Thyroid gland (tissue), 4 donors: Measurements from ENCODE around the gene NIPBL. TPM values are rescaled to one million over a fixed set of nuclear protein-coding genes. Genes with fewer than 3 reads are reported as not detected.

Experiments used
- DNase-seq, 2 donors: peaks; one replicate each; pipeline ENCODE4 v3.0.0-alpha.2; 2019
- H3K27ac ChIP-seq, 3 donors: fragments of 200-600 bp; sonication (generic); 1 replicate in 2 of 3; 2 replicates in 1 of 3; pipeline ENCODE4 v1.5.1; 2016 to 2019; ENCODE audit warnings: mild to moderate bottlenecking in 1 of 3, moderate library complexity in 1 of 3
- H3K27me3 ChIP-seq: fragments of 200-600 bp; sonication (generic); one replicate; pipeline ENCODE4 v1.5.1; 2019
- H3K36me3 ChIP-seq, 2 donors: fragments of 200-600 bp; sonication (generic); one replicate each; pipeline ENCODE4 v1.5.1; 2016 to 2019
- H3K4me1 ChIP-seq, 2 donors: fragments of 200-600 bp; sonication (generic); one replicate each; pipeline ENCODE4 v1.5.1; 2017 to 2019
- H3K4me3 ChIP-seq, 3 donors: fragments of 200-600 bp; sonication (generic); replicated peaks in 1 of 3; 1 replicate in 2 of 3; 2 replicates in 1 of 3; pipeline ENCODE4 v1.5.1; 2016; ENCODE audit warnings: mild to moderate bottlenecking in 1 of 3
- H3K9me3 ChIP-seq: fragments of 200-600 bp; sonication (generic); one replicate; pipeline ENCODE4 v1.5.1; 2017
- POLR2A ChIP-seq, 2 donors: fragments of 450-650 bp; IDR thresholded peaks; one replicate each; pipeline ENCODE4 v1.6.1; 2017; ENCODE audit warnings: antibody characterized with exemption in 2 of 2, mild to moderate bottlenecking in 2 of 2, moderate library complexity in 1 of 2
- WGBS, 2 donors: methylation state at CpG; one replicate each; pipeline ENCODE4 v1.1.5; 2017; 5-methylcytosine and 5-hydroxymethylcytosine counted together
- intact Hi-C: fragments of 100-400 bp; cut with DNase I; formaldehyde crosslinking; loops from one replicate; pipeline ENCODE4 v1.15.1; 2023
- total RNA-seq, 4 donors: library from RNA; depleted of rRNA; stranded (reverse); fragments of >200 nt; gene quantifications; one replicate each; pipeline ENCODE4 v1.2.3, GENCODE V29; 2016
- TF ChIP-seq, protein P1 (sequence below), 6 experiments: fragments of 200-600 bp in 3 of 6; fragments of 450-650 bp in 3 of 6; sonication (generic) in 3 of 6; IDR thresholded peaks; one replicate each; pipeline ENCODE4 v1.5.1; 2016 to 2019; ENCODE audit warnings: antibody characterized with exemption in 6 of 6, mild to moderate bottlenecking in 2 of 6, inconsistent platforms in 1 of 6, moderate library complexity in 1 of 6

Gene NIPBL
- total RNA-seq, 4 donors from 2014 or later = 62.1 to 145 (median 87.8) TPM

DNA sequence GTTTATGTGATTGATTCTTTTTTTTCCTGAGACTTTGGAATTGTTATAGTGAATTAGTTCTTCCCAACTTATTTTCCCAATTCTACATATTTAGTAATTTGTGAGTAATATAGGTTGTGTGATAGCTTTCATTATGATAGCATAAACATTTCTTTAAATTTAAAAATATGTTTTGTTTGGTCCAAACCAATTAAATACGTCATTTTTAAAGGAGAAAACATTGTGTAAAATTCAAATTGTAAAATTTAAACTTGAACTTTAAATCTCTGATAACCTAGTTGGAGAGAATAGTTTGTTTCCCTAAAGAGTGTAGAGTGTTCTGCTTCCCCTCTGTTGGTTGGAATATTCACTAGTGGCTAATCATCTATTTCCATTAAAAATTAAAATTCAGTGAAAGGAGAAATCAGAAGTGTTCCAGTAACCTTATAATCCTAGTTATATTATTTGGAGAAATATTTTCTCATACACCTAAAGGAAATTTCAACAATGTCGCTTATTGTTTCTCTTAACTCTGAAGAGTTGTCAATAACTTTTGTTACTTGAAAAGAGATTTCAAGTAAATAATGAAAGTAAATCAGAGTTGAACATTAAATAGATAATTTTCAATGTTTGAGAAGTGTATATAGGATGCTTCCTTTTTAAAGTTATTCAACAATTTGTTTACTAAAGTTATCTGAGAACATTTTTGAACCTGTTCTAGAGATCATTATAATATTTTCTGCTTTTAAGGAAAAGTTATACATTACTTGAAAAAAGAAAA is 2.9 kb downstream of the NIPBL start:
- H3K36me3 ChIP-seq = no peaks in the 10 kb centered on the region
- intact Hi-C loops = loop anchor here (10.0 kb wide), 1 partner anchor 55 kb away; no protein-coding TSS in a partner anchor
- H3K4me1 ChIP-seq = peaks cover 26 to 39% of the 10 kb centered on the region in 2 donors
- no peaks in the 10 kb centered on the region for H3K27me3 ChIP-seq
- peak overlapping the region in 1 of 3 donors; percentile 96 for H3K4me3 ChIP-seq
- no peak overlapping the region for H3K27ac ChIP-seq
- WGBS, 2 donors = 52 to 61% methylated on average over 2 of the region's 2 CpGs
- no peak for TF ChIP-seq POLR2A (IDR thresholded peaks at IDR 0.05)
- TF ChIP-seq, protein P1, sequence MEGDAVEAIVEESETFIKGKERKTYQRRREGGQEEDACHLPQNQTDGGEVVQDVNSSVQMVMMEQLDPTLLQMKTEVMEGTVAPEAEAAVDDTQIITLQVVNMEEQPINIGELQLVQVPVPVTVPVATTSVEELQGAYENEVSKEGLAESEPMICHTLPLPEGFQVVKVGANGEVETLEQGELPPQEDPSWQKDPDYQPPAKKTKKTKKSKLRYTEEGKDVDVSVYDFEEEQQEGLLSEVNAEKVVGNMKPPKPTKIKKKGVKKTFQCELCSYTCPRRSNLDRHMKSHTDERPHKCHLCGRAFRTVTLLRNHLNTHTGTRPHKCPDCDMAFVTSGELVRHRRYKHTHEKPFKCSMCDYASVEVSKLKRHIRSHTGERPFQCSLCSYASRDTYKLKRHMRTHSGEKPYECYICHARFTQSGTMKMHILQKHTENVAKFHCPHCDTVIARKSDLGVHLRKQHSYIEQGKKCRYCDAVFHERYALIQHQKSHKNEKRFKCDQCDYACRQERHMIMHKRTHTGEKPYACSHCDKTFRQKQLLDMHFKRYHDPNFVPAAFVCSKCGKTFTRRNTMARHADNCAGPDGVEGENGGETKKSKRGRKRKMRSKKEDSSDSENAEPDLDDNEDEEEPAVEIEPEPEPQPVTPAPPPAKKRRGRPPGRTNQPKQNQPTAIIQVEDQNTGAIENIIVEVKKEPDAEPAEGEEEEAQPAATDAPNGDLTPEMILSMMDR (IDR thresholded peaks at IDR 0.05) = no peak
- no peak for DNase-seq
- no peaks in the 10 kb centered on the region for H3K9me3 ChIP-seq

DNA sequence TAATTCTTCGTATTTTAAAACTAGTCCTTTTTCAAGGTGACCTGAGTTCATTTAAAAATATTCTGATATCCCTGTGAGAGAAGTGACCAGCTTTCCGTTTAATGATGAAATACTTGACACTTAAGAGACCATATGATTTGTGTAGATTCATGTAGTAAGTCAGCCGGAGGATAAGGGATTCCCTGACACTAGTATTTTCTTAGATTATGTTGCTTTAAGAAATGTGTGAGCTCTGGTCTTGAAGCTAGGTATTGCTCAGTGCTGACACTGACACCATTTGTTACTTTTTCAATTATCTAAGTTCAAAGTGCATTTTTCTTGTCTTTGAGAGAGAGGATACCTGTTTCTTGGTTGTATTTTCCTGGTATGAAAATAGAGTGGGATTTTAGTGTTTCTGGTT is 4.2 kb downstream of the NIPBL start:
- Histone ChIP-seq H3K27ac (no peak overlapping the region), H3K36me3 (no peaks in the 10 kb centered on the region), H3K27me3 (no peaks in the 10 kb centered on the region), H3K4me3 (no peak overlapping the region), H3K9me3 (no peaks in the 10 kb centered on the region), H3K4me1 (peaks cover 20 to 41% of the 10 kb centered on the region in 2 donors)
- no peak for DNase-seq
- TF ChIP-seq, protein P1 (IDR thresholded peaks at IDR 0.05) = no peak
- TF ChIP-seq POLR2A (IDR thresholded peaks at IDR 0.05) = no peak
- intact Hi-C loops = loop anchor here (10.0 kb wide), 1 partner anchor 54 kb away; no protein-coding TSS in a partner anchor
- 70 to 78% methylated on average over 3 of the region's 3 CpGs for WGBS, 2 donors

DNA sequence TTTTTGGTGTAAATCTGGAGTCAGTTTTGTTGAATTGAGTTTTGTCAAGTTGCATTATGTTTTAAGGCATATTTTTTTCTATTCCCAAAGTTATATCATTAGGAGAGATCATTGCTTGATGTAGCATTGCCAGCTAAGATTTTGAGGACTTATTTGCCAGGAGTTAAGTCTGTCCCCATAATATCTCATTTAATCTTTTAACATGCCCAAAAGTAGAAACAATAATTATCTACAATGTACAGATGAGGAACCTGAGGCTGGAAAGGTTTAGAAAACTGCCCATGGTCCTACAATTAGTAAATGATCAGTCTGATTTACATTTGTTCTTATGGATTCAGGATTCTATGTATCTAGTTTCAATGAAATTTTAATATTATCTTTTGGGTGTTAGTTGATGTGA is 4.7 kb downstream of the NIPBL start:
- Histone ChIP-seq H3K27ac (no peak overlapping the region), H3K4me3 (no peak overlapping the region), H3K36me3 (no peaks in the 10 kb centered on the region), H3K27me3 (no peaks in the 10 kb centered on the region), H3K9me3 (no peaks in the 10 kb centered on the region), H3K4me1 (peaks cover 24 to 41% of the 10 kb centered on the region in 2 donors)
- intact Hi-C loops = loop anchor here (10.0 kb wide), 1 partner anchor 53 kb away; no protein-coding TSS in a partner anchor
- DNase-seq = no peak
- TF ChIP-seq POLR2A (IDR thresholded peaks at IDR 0.05) = no peak
- TF ChIP-seq, protein P1 (IDR thresholded peaks at IDR 0.05) = no peak

DNA sequence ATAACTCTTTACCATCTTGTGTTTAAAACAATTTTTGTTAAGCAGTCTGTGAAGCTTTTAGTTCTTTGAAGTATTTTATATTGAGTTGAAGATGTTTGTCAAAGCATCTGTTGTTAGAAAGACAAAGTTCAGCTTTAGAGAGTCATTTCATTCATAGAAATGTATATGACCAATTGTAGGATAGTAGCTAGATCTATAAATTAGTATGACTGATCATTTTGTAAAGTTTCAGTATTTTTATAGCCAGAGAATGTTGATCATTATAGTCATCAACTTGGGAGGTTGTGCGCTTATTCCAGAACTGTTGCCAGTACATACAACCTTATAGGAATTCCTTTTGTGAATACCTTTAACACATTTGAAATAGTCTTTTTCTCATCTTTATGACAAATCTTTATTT is 5.2 kb downstream of the NIPBL start:
- TF ChIP-seq, protein P1 (IDR thresholded peaks at IDR 0.05) = no peak
- TF ChIP-seq POLR2A (IDR thresholded peaks at IDR 0.05) = no peak
- no peak overlapping the region for H3K27ac ChIP-seq
- H3K9me3 ChIP-seq = no peaks in the 10 kb centered on the region
- no peak overlapping the region for H3K4me3 ChIP-seq
- H3K4me1 ChIP-seq = peaks cover 29 to 42% of the 10 kb centered on the region in 2 donors
- no peaks in the 10 kb centered on the region for H3K27me3 ChIP-seq
- WGBS, 2 donors = 96 to 100% methylated on average over 1 of the region's 1 CpG
- no peak for DNase-seq
- intact Hi-C loops = loop anchor here (10.0 kb wide), 1 partner anchor 53 kb away; no protein-coding TSS in a partner anchor
- no peaks in the 10 kb centered on the region for H3K36me3 ChIP-seq

DNA sequence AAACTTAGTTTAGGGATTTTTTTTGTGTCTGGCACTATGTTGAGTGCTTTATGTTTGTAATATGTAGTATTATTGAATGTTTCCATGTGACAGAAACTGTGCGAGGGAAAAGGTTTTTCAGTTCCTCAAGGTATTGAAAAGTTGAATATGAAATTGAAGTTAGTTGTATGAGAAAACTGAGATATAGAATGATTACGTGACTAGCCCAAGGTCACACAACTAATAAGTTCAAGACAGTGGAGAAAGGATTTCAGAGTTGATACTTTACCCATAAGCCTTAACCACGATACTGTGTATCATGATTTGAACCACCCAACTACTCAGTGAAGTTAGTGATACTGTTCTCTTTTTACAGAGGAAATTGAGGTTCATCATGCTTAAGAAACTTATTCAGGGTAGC is 5.7 kb downstream of the NIPBL start:
- no peak for DNase-seq
- H3K36me3 ChIP-seq = no peaks in the 10 kb centered on the region
- H3K9me3 ChIP-seq = no peaks in the 10 kb centered on the region
- no peaks in the 10 kb centered on the region for H3K27me3 ChIP-seq
- no peak overlapping the region for H3K4me3 ChIP-seq
- TF ChIP-seq POLR2A (IDR thresholded peaks at IDR 0.05) = no peak
- TF ChIP-seq, protein P1 (IDR thresholded peaks at IDR 0.05) = no peak
- no peak overlapping the region for H3K27ac ChIP-seq
- intact Hi-C loops = loop anchor here (10.0 kb wide), 1 partner anchor 53 kb away; no protein-coding TSS in a partner anchor
- 83 to 89% methylated on average over 3 of the region's 3 CpGs for WGBS, 2 donors
- H3K4me1 ChIP-seq = peaks cover 34 to 46% of the 10 kb centered on the region in 2 donors
